Activated CD4-positive, alpha-beta T cell treated with anti-CD3 and anti-CD28 coated beads, Interleukin-2, amount 50 U/mL, for 48 hours (primary cell): Measurements from ENCODE around the gene SPATS2L.

ENCODE experiments used
- DNase-seq, 2 experiments: peaks; one replicate each; pipeline ENCODE4 v3.0.0-alpha.2; 2020

Gene SPATS2L

DNA sequence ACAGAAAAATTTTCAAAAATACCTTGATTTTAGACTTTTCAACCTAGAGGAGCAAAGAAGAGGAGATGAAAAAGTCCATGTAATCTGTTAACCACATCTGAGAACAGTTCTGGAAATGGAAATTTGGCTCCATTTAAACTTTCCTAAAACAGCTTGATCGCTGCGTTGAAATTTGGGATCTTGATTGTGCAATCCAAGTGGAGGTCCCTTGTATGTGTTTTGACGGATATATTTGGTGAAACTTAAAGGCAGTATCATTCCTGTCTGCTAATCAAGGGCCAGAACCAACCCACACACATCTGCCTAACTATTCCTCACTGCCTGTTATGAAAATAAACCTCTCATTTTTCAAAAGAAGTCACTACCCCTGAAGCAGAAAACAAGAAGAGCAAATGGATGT is 46.6 kb downstream of the SPATS2L start:
- no peak for DNase-seq

- no peak for DNase-seq
Measured at GRCh38 chr2:200353874-200354273, 47.4 kb downstream of the SPATS2L start.

DNA sequence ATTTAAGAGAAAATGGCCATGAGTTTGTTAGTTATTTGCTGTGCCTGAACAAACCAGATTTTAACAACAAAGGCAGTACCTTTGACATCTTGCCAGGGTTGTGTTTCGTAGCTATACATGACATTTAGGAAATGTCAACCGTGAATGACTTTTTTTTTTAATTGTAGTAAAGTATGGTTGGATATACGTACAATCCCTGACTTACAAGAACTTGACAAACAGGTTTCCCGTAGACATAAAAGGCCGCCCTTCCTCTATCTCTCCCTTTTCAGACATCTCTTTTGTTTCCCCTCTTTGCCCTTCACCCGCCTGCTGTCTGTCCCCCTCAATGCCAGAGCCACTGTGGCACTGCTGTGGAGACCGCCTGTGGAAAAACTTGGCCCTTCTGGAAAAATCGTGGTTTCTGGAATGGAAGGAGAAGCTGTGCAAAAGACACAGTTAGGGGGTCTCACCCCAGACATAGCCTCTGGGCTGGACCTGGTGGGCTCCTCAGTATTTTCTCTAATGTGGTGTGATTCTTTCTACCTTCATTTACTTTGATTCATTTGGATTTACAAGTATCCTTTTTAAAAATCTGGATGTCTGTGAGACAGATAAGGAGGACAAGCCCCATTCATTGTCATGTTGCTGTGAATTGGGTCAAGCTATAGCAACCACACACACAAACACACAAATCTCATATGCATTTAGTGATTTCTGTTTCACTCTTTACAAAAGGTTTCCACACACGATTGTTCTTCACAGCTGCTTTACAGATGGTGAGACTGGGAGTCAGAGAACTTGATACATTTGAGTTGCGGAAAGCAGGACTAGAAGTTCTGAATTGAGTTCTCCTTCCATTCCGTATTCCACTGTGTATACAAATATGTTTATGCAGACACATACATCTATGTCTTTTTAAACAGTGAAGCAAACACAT is 48.6 kb downstream of the SPATS2L start:
- no peak for DNase-seq

DNA sequence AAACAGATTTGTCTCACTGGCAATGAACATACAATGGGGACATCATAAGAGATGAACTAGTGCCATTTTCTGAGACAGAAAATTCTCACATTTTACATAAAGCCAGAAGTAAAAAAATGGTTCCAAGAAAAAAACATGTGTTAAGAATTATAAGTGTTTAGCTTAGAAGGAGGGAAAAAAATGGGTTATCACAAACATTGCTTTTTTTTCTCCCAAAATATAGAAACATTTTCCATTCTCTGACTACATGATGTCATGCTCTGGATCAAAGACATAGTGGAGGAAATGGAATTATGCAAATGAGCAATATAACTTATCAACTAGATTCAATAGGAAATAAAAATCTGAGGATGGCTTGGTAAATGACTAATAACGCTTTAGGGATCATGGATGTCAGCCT is 49.8 kb downstream of the SPATS2L start:
- DNase-seq, result no peak

DNA sequence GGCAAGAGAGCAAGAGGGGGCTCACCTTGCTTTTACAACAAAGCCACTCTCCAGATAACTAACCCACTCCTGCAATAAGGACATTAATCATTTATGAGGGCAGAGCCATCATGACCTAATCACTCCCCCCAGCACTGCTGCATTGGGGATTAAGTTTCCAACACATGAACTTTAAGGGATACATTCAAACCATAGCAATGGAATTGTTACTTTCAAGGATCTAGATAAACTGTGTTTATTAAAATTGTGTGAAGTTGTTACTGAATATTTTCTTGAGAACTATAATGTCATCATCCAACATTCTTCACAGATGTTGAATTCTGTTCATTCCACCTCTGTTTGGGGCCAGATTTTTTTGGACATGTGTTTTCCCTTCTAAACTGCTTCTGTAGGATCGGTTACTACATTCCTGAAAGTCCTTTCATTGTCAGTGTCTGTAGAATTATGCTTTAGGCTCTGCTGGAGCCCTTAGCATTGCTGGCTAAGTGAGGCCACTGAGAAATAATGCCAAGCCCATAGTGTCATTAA is 50.4 kb downstream of the SPATS2L start:
- no peak for DNase-seq

DNA sequence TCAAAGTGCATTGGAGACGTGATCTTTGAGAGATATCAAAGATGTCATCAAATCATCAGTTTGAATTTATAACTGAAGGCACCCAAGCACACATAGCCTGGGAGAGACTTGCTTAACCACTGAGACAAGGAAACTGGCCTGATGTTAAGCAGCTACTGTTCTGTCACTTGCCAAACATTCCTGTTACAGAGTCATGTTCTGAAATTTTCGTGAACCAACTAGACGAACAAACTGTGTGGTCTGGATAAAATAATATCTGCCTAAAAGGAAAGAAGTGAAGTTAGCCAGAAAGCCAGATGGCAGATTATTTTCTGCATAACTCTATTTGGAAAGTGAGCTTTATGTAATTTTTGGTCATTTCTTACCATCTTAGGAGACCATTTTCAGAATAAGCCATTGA is 51.4 kb downstream of the SPATS2L start:
- DNase-seq, result no peak

DNA sequence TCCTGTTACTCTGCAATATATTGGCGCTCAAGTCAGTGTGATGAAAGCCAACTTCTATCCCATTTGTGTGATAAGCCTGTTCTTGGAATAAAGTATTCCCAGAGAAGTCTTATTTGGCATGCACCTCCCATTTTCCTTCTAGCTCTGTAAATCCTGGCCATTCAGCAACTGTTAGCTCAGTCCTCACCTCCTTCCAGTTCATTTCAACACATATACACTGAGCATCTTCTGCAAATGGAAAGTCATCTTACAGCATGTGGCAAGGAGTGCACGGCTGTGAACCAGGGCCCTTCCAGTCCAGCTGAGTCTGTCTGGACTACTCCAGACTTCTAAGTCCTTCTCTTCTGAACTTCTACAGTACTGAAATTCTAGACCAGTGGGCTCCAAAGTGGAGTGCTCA is 53.1 kb downstream of the SPATS2L start:
- DNase-seq, result no peak

- DNase-seq, result no peak
Measured at GRCh38 chr2:200360364-200360763, 53.9 kb downstream of the SPATS2L start.

- DNase-seq, result no peak
Measured at GRCh38 chr2:200362202-200362917, 55.9 kb downstream of the SPATS2L start.

DNA sequence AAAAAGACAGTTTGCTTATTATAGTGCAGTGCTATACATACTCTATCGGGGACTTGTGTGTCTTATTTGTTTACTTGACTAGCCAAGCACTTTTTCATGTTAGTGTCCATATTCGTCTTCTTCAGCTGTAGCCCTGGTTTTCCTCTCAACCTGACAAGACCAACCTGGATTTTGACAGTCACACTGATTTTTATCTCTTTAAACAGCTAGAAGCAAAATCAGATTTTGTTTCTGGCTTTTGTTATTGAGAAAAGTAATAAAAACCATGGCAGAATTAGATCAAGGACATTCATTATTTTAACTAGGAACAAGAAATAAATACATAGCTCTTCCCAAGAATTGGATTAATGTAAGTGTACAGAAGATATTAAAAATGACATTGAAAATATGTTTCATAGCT is 56.8 kb downstream of the SPATS2L start:
- no peak for DNase-seq

- no peak for DNase-seq
Measured at GRCh38 chr2:200364142-200364541, 57.6 kb downstream of the SPATS2L start.

- DNase-seq, result no peak
Measured at GRCh38 chr2:200364620-200365019, 58.1 kb downstream of the SPATS2L start.

GRCh38 chr2:200365209-200365608 is 58.7 kb downstream of the SPATS2L start:
- DNase-seq, result no peak

DNA sequence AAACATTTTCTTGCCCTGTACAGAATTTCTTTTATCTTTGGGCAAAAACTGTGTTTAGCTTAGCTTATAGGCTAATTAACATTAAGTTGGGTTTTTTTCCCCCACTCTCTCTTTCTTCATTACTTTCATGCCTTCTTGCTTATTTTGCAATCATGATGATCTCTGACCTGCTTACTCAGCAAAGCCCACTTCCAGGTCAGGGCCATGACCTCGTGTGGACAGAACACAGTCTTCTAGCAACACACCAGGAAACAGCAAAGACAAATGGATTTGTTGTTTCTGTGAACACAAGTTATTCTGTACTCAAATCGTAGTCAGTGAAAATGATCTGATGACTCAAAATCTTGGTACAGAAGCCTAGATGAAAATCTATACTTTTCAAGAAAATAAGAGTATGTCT is 60.7 kb downstream of the SPATS2L start:
- no peak for DNase-seq

DNA sequence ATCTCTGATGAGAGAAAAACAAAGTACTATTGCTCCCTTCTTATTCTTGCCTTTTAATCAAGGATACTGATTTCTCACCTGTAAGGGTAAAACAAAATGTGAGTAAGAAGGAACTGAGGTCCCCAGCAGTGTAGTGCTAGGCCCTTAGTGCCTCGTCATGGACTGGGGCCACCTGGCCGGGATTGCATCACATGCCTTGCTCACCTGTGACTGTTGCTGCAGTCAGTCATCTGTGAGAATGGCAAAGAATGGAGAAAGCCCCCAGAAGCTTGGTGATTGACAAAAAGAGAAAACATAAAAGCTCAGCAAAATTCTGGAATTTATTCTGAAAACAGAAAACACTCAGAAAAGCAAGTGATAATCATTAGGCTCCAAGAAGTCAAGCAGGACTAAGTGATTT is 63.4 kb downstream of the SPATS2L start:
- no peak for DNase-seq

DNA sequence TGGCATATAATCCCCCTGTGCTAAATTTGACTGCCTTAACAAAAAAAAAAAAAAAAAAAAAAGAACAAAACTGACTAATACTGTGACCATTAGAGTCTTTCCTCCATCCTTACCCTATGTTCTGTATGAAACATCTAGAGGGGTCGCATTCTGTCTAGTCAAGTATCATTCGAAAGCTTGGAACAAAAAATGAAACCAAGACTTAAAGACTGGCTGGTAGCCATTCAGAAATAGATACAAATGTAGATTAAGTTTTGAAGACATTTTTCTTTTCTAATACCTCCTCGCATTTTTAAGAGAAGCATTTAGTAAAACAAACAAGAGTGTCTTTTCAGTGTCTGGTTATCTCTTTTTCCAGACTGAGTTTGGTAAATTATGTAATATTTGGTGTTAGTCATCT is 66.7 kb downstream of the SPATS2L start:
- DNase-seq, result no peak

DNA sequence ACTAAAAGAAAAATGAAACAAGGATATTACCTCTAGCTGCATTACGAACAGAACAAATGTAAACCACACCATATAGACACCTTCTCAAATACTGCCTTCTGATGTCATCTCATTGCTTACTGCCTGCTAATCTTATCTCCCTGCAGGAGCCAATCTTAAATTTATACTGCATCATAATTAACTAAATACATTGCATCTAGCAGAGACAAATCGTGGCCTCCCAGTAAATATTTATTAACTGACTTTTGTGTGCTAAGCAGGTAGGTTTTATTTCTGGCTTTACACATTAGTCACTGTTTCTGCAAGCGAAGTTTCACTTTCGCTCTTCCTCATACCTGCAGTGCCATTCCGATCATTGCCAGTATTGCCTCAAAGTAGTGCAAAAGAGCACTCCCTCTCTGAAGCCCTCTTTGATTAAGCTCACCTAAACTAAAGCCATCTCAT is 67.5 kb downstream of the SPATS2L start:
- DNase-seq, result no peak

- DNase-seq, result no peak
Measured at GRCh38 chr2:200376513-200377354, 70.2 kb downstream of the SPATS2L start.

DNA sequence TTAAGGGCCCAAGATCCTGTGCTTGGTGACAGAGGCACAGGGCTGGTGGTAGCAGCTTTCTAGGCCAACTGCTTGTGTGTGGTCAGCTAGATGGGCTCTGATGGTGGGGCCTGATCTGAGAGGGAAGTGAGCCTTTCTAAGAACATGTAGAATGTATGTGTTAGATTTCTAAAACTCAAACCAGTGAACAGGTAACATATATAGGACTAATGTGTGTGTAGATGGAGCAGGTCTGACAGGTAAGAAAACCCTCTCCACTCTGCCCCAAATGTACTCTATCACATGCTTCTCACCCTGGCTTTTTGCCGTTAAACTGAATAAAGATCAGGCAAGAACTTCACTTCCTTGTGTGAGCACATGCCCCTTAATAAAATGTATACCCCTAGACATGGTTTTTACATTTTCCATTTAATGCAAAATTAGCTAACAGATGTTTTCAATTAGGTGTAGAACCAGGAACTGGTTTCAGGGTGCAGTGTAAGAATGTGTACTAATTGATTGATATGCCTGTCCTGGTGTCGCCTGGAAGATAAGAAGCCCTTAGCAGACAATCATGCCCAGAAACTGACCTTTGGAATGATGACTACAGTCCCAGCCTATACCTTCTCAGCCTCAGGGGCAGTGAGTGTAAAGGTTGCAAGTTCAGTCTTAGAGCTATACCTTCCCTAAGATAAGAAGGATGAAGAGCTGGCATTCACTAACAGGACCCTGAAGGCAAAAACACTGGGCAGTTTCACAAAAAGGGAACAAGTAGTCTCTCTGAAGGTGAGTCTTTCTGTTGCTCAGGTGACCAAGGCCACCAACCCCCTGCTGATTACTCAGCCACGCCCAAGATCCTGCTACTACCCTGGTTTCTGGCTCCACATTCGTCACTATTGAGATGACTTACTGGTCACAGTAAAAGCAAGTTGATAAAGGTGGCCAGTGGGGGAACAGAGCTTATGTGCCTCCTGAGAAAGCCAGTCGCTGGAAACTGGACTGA is 71.2 kb downstream of the SPATS2L start:
- DNase-seq, result no peak

DNA sequence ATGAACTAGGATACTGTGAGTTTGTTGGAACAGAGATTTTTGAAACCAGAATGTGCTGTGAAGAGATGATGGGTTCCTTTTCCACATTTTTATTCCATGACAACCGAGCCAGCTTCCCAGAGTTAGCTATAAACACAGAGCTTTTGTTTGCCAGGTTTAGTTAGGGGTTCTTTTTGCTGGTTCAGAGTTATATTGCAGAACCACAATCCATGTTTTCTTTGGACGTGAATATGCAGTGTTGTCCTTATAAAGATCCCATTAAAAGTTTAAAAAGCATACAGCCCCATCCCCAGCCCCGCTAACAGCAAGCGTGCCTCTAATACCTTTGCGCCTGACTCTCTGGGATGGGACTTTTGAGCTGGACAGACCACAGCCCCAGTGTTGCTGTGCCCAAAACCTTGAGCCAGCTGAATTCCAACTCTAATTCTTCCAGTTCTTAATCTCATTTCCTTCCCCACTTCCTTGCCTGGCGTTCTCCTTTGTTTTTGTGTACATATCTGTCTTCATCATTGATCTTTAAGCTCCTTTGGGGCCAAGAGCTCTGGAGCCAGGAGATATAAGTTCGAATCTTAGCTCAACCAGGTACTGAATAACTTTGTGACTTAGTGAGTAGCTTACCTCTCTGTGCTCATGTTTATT is 72.3 kb downstream of the SPATS2L start:
- DNase-seq, result no peak

- no peak for DNase-seq
Measured at GRCh38 chr2:200379481-200380090, 73.1 kb downstream of the SPATS2L start.
